ENCODE data around the gene TCN1.
"Not testable (repeated sequence)": the region's sequence is repeated elsewhere in the genome, so short reads cannot be mapped to it uniquely, and the experiment has no call there.

GRCh38 chr11:59851416-59851815 is 14.9 kb downstream of the TCN1 start:
- not testable (repeated sequence) for TF ChIP-seq GABPA (IDR thresholded peaks at IDR 0.05; ENCODE audit: low read depth); CTCF (IDR thresholded peaks at IDR 0.05; ENCODE audit: insufficient read depth, low read length)
